K562 (cell line): Measurements from ENCODE around the gene CD248. TPM values are rescaled to one million over a fixed set of nuclear protein-coding genes. Genes with fewer than 3 reads are reported as not detected.

ENCODE experiments used
- ATAC-seq: fragments of 200-7000 bp; cut with Tn5 transposase; 3 replicates; pipeline ENCODE4 v1.9.1; 2020; ENCODE audit warnings: moderate library complexity
- BruUV-seq: library from RNA; stranded (reverse); fragments of 400-500 nt; replicated peaks from 2 replicates; lab custom pipeline; 2021; lab: Mats Ljungman, UMichigan
- CTCF ChIA-PET: fragments of 300-600 bp; formaldehyde crosslinking; extraction: SDS; loops from one replicate; lab custom pipeline; 2021; ENCODE audit warnings: low intra/inter-chr PET ratio; lab: Yijun Ruan, JAX
- POLR2A ChIA-PET: fragments of 300-600, 350-650 bp; sonication (Branson Sonifier 250); formaldehyde crosslinking; extraction: SDS; loops from one replicate; lab custom pipeline; 2021; ENCODE audit warnings: antibody characterized with exemption, inconsistent platforms; lab: Yijun Ruan, JAX
- DNase-seq, 4 experiments: peaks; one replicate each; pipeline versions ENCODE4 v3.0.0 to v3.0.0-alpha.2; 2011 to 2018; ENCODE audit warnings: low spot score in 3 of 4, mixed read lengths in 3 of 4; ENCODE audit errors: extremely low read depth in 1 of 4
- FAIRE-seq: peaks from 2 replicates; lab custom pipeline; 2011; peaks lifted over from hg19 to GRCh38; lab: Jason Lieb, UNC
- H2AFZ ChIP-seq: 2 replicates; pipeline ENCODE4 v1.6.0; 2011; ENCODE audit warnings: low read depth, low read length, control low read depth, inconsistent platforms
- H3K27ac ChIP-seq: fragments of 200-600 bp; 3 replicates; pipeline ENCODE4 v1.8.0; 2011; ENCODE audit warnings: low read depth, mild to moderate bottlenecking, control low read depth, inconsistent platforms, low read length, moderate library complexity, mixed read lengths; ENCODE audit errors: extremely low read depth
- H3K27me3 ChIP-seq, 2 experiments: fragments of 300-600 bp in 1 of 2; 2 replicates in 1 of 2; 3 replicates in 1 of 2; pipeline versions ENCODE4 v1.6.0 to v1.8.0; 2011; ENCODE audit warnings: inconsistent platforms in 2 of 2, low read length in 2 of 2, mild to moderate bottlenecking in 1 of 2, mixed read lengths in 1 of 2, moderate library complexity in 1 of 2; ENCODE audit not compliant: control insufficient read depth in 2 of 2, insufficient read depth in 2 of 2
- H3K36me3 ChIP-seq: fragments of 300-600 bp; 3 replicates; pipeline ENCODE4 v1.8.0; 2011; ENCODE audit warnings: mild to moderate bottlenecking, low read length, inconsistent platforms; ENCODE audit not compliant: control insufficient read depth, insufficient read depth
- H3K4me1 ChIP-seq, 2 experiments: fragments of 200-600 bp in 1 of 2; replicated peaks in 1 of 2; 2 replicates in 1 of 2; 3 replicates in 1 of 2; pipeline versions ENCODE4 v1.5.1 to v1.8.0; 2011; ENCODE audit warnings: inconsistent platforms in 2 of 2, low read length in 2 of 2, mild to moderate bottlenecking in 1 of 2, mixed read lengths in 1 of 2, moderate library complexity in 1 of 2; ENCODE audit not compliant: control insufficient read depth in 2 of 2, insufficient read depth in 2 of 2
- H3K4me2 ChIP-seq: 2 replicates; pipeline ENCODE4 v1.6.1; 2011; ENCODE audit warnings: low read length, control low read depth, inconsistent platforms, mixed read lengths; ENCODE audit not compliant: insufficient read depth
- H3K4me3 ChIP-seq: fragments of 200-600 bp; sonication (generic), shearing (Covaris generic); 2 replicates; pipeline ENCODE4 v1.5.1; 2016; ENCODE audit warnings: control low read depth, inconsistent platforms
- H3K79me2 ChIP-seq: fragments of 200-600 bp; 3 replicates; pipeline ENCODE4 v1.8.0; 2011; ENCODE audit warnings: low read length, inconsistent platforms; ENCODE audit not compliant: control insufficient read depth, insufficient read depth
- H3K9ac ChIP-seq, 2 experiments: 2 replicates each; pipeline versions ENCODE4 v1.6.0 to v1.6.1; 2011; ENCODE audit warnings: low read depth in 2 of 2, low read length in 2 of 2, control low read depth in 1 of 2, inconsistent platforms in 1 of 2, mild to moderate bottlenecking in 1 of 2, mixed read lengths in 1 of 2; ENCODE audit not compliant: insufficient read depth in 1 of 2
- H3K9me1 ChIP-seq: one replicate; pipeline ENCODE4 v1.6.0; 2011; ENCODE audit warnings: inconsistent platforms, mild to moderate bottlenecking, low read length, moderate library complexity; ENCODE audit not compliant: control insufficient read depth, insufficient read depth
- H3K9me3 ChIP-seq: replicated peaks from 2 replicates; pipeline ENCODE4 v1.5.1; 2011; ENCODE audit warnings: low read depth, low read length, inconsistent platforms; ENCODE audit not compliant: control insufficient read depth, insufficient read depth
- H4K20me1 ChIP-seq: replicated peaks from 2 replicates; pipeline ENCODE4 v1.6.1; 2011; ENCODE audit warnings: low read length, inconsistent platforms, mixed read lengths; ENCODE audit not compliant: control insufficient read depth, insufficient read depth
- ADNP ChIP-seq: fragments of 200-800 bp; sonication (Bioruptor generic); IDR thresholded peaks from 2 replicates; pipeline ENCODE4 v1.6.1; 2016; ENCODE audit warnings: missing genetic modification characterization, missing compliant biosample characterization
- BMI1 ChIP-seq: fragments of 150-350 bp; IDR thresholded peaks from 2 replicates; pipeline ENCODE4 v1.6.1; 2014; ENCODE audit warnings: low read length
- BRD4 ChIP-seq: fragments of 200-600 bp; sonication (generic); IDR thresholded peaks from 2 replicates; pipeline ENCODE4 v1.6.1; 2017; ENCODE audit warnings: inconsistent platforms
- CEBPG ChIP-seq, 3 experiments: fragments of 200-800 bp in 1 of 3; sonication (Bioruptor generic) in 1 of 3; sonication (generic) in 1 of 3; formaldehyde crosslinking in 1 of 3; IDR thresholded peaks in 2 of 3; conservative IDR thresholded peaks in 1 of 3; 2 replicates each; pipeline versions ENCODE4 v1.6.1 to v1.8.0; 2016 to 2022; ENCODE audit warnings: missing compliant biosample characterization in 2 of 3, missing genetic modification characterization in 2 of 3, mild to moderate bottlenecking in 1 of 3, missing genetic modification reagents in 1 of 3
- ERF ChIP-seq: fragments of 450-650 bp; formaldehyde crosslinking; IDR thresholded peaks from 2 replicates; pipeline ENCODE4 v1.4.0; 2020; ENCODE audit warnings: mild to moderate bottlenecking, mixed read lengths
- KLF13 ChIP-seq: fragments of 450-650 bp; IDR thresholded peaks from 2 replicates; pipeline ENCODE4 v1.6.1; 2016; ENCODE audit warnings: missing genetic modification characterization, low read depth, mild to moderate bottlenecking, missing compliant biosample characterization, moderate library complexity, borderline replicate concordance
- MEF2A ChIP-seq: IDR thresholded peaks from 2 replicates; pipeline ENCODE4 v1.6.1; 2011; ENCODE audit warnings: low read depth, mild to moderate bottlenecking, low read length, moderate library complexity; ENCODE audit not compliant: control insufficient read depth
- MTA1 ChIP-seq: fragments of 450-650 bp; IDR thresholded peaks from 2 replicates; pipeline ENCODE4 v1.6.1; 2017; ENCODE audit warnings: borderline replicate concordance
- MTA3 ChIP-seq: fragments of 450-650 bp; formaldehyde crosslinking; IDR thresholded peaks from 2 replicates; pipeline ENCODE4 v1.6.1; 2017; ENCODE audit warnings: mild to moderate bottlenecking, borderline replicate concordance
- SMARCB1 ChIP-seq: IDR thresholded peaks from 2 replicates; pipeline ENCODE4 v1.6.1; 2011; ENCODE audit warnings: improper control_type of control experiment, low read depth; ENCODE audit not compliant: insufficient read length
- SP1 ChIP-seq: sonication (generic); formaldehyde crosslinking; IDR thresholded peaks from 2 replicates; pipeline ENCODE4 v1.8.1; 2022; ENCODE audit warnings: mild to moderate bottlenecking, missing genetic modification reagents
- ZKSCAN1 ChIP-seq: fragments of 150-350 bp; IDR thresholded peaks from 2 replicates; pipeline ENCODE4 v1.6.1; 2016; ENCODE audit warnings: low read depth, low read length
- ZNF696 ChIP-seq: fragments of 250-450 bp; sonication (Bioruptor Pico); conservative IDR thresholded peaks from 2 replicates; pipeline ENCODE4 v1.4.0; 2020; ENCODE audit warnings: mild to moderate bottlenecking, moderate library complexity
- WGBS: fragments of 100-300 bp; shearing (Covaris generic); methylation state at CpG from one replicate; pipeline ENCODE4 v1.1.6; 2016; ENCODE audit warnings: low coverage, mixed read lengths; ENCODE audit not compliant: insufficient coverage; ENCODE audit errors: missing lambda C conversion rate; 5-methylcytosine and 5-hydroxymethylcytosine counted together
- in situ Hi-C: fragments of 300-500 bp; cut with MboI; formaldehyde crosslinking; loops from 4 replicates; pipeline ENCODE4 v1.15.0; 2018; ENCODE audit warnings: inconsistent platforms, mixed read lengths
- intact Hi-C: fragments of 100-400 bp; cut with micrococcal nuclease; formaldehyde crosslinking; loops from 2 replicates; pipeline ENCODE4 v1.14.2; 2022
- polyA plus RNA-seq, 8 experiments: library from polyadenylated mRNA; depleted of rRNA in 4 of 8; stranded (reverse) in 5 of 8; unstranded in 3 of 8; fragments of >200 nt; fragmentation: Nextera tagmentation in 2 of 8; fragmentation: Illumina TruSeq in 1 of 8; extraction: Ambion mirVana in 2 of 8; extraction: Trizol in 1 of 8; gene quantifications; 2 replicates each; pipeline versions ENCODE4 v1.2.1 to v1.2.3, GENCODE V29; 2011 to 2014; ENCODE audit warnings: inconsistent platforms in 1 of 8, missing spikeins in 1 of 8
- total RNA-seq, 7 experiments: library from RNA; depleted of rRNA in 6 of 7; stranded (reverse); fragments of >200 nt in 6 of 7; fragmentation: Illumina TruSeq in 2 of 7; extraction: Trizol in 2 of 7; gene quantifications; 2 replicates each; pipeline versions ENCODE4 v1.2.1 to v1.2.3, GENCODE V29; 2011 to 2021; ENCODE audit warnings: low replicate concordance in 1 of 7
- TF ChIP-seq, protein P1 (sequence below): fragments of 250-450 bp; sonication (Bioruptor Pico); IDR thresholded peaks from 2 replicates; pipeline ENCODE4 v1.5.0; 2020; ENCODE audit warnings: mild to moderate bottlenecking, borderline replicate concordance
- TF ChIP-seq, protein P2 (sequence below): sonication (generic); formaldehyde crosslinking; IDR thresholded peaks from 2 replicates; pipeline ENCODE4 v1.8.1; 2023; ENCODE audit warnings: mild to moderate bottlenecking, missing genetic modification reagents, moderate library complexity
- TF ChIP-seq, protein P3 (sequence below): fragments of 450-650 bp; IDR thresholded peaks from 2 replicates; pipeline ENCODE4 v1.6.1; 2016; ENCODE audit warnings: borderline replicate concordance

Gene CD248
- total and polyA plus RNA-seq, 9 of the 15 experiments (the other 6 are each of a cell fraction or from before 2014, with no cell fraction given), result 0.09 TPM; not detected in 8

DNA sequence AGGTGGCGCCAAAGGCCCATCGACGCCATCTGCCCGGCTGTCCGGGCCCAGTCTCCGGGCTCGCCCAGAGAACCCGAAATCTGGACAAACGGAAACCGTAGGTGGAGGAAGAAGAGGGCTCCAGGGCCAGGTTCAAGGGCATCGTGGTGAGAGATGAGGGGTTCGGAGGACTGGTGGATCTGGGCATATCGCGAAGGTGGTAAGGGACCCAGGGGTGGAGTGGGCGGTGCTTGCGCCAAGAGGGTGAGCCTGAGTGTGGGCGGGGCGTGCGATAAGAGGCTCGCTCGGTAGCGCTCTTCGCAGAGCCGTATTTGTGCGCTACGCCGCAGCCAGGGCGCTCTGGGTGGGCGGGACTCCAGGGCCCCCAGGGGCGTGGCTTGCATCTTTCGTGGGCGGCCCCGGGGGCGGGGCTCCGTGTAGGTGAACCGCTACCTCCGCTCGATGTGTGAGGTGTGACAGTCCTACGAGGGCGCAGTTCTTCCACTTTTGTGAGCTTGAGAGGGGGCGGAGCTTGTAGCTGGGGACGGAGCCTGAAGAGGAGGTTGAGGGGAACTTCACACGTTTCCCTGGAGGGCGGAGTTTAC, 4.8 kb downstream of the CD248 start:
- Histone ChIP-seq H3K4me1 (peaks cover 23 to 59% of the 10 kb centered on the region in 2 experiments), H3K4me3 (peak overlapping the region; percentile 49), H3K9me1 (no peaks in the 10 kb centered on the region), H4K20me1 (no peaks in the 10 kb centered on the region), H3K36me3 (no peaks in the 10 kb centered on the region), H3K9me3 (no peaks in the 10 kb centered on the region), H3K79me2 (no peaks in the 10 kb centered on the region), H3K9ac (peak overlapping the region; percentile 38 to 89), H2AFZ (peak overlapping the region; percentile 98), H3K27me3 (no peaks in the 10 kb centered on the region), H3K4me2 (peak overlapping the region; percentile 85), H3K27ac (peak overlapping the region; percentile 44; the same call in 2 of the 3 replicates)
- peak; percentile 88 for ATAC-seq
- 0% methylated on average over 42 of the region's 44 CpGs for WGBS
- ChIA-PET POLR2A (interaction anchor here (0.5 to 2.6 kb wide), 17 partner anchors 10 to 543 kb away, joined by 3 to 16 read pairs (median 4); partner anchors contain the start of genes PELI3 and YIF1A), CTCF (interaction anchor here (0.7 to 2.9 kb wide), 9 partner anchors 10 to 366 kb away, joined by 3 to 37 read pairs (median 4); partner anchors contain the start of genes MRPL11, RBM4B and RIN1)
- intact Hi-C loops, result loop anchor here (1.0 to 2.0 kb wide), 3 partner anchors 16 to 77 kb away; partner anchors contain the start of gene RIN1
- in situ Hi-C loops, result no loop called here
- no peak for FAIRE-seq
- no TSS peak for BruUV-seq
- peak; percentile 90 to 94 (median 90) for DNase-seq
- TF ChIP-seq BMI1 (no peak), CEBPG (CRISPR knock-in tag; IDR thresholded peaks at IDR 0.05) (no peak; the same call in 1 of the 2 replicates), CEBPG (tag; conservative IDR thresholded peaks at IDR 0.05 in 1 of 2, IDR thresholded peaks at IDR 0.05 in 1 of 2) (no peak), MEF2A (no peak), ZKSCAN1 (no peak), SMARCB1 (no peak), BRD4 (no peak), MTA1 (no peak; the same call in 1 of the 2 replicates), ZNF696 (CRISPR knock-in tag) (no peak), KLF13 (peak; percentile 33; the same call in 1 of the 2 replicates), ERF (CRISPR knock-in tag) (no peak), MTA3 (peak; percentile 90; the same call in 1 of the 2 replicates), ADNP (tag) (no peak), SP1 (CRISPR knock-in tag) (peak; percentile 98)
- TF ChIP-seq, protein P1, sequence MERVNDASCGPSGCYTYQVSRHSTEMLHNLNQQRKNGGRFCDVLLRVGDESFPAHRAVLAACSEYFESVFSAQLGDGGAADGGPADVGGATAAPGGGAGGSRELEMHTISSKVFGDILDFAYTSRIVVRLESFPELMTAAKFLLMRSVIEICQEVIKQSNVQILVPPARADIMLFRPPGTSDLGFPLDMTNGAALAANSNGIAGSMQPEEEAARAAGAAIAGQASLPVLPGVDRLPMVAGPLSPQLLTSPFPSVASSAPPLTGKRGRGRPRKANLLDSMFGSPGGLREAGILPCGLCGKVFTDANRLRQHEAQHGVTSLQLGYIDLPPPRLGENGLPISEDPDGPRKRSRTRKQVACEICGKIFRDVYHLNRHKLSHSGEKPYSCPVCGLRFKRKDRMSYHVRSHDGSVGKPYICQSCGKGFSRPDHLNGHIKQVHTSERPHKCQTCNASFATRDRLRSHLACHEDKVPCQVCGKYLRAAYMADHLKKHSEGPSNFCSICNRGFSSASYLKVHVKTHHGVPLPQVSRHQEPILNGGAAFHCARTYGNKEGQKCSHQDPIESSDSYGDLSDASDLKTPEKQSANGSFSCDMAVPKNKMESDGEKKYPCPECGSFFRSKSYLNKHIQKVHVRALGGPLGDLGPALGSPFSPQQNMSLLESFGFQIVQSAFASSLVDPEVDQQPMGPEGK, result no peak
- TF ChIP-seq, protein P2, sequence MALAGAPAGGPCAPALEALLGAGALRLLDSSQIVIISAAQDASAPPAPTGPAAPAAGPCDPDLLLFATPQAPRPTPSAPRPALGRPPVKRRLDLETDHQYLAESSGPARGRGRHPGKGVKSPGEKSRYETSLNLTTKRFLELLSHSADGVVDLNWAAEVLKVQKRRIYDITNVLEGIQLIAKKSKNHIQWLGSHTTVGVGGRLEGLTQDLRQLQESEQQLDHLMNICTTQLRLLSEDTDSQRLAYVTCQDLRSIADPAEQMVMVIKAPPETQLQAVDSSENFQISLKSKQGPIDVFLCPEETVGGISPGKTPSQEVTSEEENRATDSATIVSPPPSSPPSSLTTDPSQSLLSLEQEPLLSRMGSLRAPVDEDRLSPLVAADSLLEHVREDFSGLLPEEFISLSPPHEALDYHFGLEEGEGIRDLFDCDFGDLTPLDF (CRISPR knock-in tag), result 0 out of 2 replicates have a peak, but pooled peaks have one; percentile 80
- TF ChIP-seq, protein P3, sequence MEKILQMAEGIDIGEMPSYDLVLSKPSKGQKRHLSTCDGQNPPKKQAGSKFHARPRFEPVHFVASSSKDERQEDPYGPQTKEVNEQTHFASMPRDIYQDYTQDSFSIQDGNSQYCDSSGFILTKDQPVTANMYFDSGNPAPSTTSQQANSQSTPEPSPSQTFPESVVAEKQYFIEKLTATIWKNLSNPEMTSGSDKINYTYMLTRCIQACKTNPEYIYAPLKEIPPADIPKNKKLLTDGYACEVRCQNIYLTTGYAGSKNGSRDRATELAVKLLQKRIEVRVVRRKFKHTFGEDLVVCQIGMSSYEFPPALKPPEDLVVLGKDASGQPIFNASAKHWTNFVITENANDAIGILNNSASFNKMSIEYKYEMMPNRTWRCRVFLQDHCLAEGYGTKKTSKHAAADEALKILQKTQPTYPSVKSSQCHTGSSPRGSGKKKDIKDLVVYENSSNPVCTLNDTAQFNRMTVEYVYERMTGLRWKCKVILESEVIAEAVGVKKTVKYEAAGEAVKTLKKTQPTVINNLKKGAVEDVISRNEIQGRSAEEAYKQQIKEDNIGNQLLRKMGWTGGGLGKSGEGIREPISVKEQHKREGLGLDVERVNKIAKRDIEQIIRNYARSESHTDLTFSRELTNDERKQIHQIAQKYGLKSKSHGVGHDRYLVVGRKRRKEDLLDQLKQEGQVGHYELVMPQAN, result peak; percentile 68; the same call in 1 of the 2 replicates
